ENCODE measurements around the gene VSTM2B.

DNA sequence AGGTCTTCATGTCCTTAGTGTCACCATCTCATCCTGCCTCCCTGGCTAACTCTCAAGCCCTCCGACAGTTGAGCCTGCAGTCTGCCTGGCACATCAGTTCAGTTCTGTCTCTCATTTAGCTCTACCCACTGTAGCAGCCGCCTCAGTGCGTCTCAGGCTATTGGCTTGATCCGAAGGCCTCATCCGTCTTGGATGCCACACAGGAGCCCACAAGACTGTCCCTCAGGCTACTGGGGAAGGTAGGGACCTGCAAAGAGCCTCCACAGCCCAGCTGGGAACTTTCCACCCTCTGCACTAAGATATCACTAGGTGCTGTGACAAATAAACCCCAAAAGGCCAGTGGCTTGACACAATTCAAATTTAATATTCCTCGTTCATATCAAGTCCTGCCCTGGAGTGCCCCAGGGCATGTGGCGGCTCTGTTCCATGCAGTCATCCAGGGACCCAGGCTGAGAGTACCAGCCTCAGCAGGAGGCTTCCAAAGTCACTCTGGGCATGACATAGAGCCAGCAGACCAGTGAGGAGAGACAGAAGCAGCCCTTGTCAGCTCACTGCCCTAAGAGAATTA, 5.7 kb downstream of the VSTM2B start:
- TF ChIP-seq, protein P1, sequence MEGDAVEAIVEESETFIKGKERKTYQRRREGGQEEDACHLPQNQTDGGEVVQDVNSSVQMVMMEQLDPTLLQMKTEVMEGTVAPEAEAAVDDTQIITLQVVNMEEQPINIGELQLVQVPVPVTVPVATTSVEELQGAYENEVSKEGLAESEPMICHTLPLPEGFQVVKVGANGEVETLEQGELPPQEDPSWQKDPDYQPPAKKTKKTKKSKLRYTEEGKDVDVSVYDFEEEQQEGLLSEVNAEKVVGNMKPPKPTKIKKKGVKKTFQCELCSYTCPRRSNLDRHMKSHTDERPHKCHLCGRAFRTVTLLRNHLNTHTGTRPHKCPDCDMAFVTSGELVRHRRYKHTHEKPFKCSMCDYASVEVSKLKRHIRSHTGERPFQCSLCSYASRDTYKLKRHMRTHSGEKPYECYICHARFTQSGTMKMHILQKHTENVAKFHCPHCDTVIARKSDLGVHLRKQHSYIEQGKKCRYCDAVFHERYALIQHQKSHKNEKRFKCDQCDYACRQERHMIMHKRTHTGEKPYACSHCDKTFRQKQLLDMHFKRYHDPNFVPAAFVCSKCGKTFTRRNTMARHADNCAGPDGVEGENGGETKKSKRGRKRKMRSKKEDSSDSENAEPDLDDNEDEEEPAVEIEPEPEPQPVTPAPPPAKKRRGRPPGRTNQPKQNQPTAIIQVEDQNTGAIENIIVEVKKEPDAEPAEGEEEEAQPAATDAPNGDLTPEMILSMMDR (IDR thresholded peaks at IDR 0.05) = no peak
- no peak for TF ChIP-seq POLR2A (IDR thresholded peaks at IDR 0.05)
